ENCODE results near the gene GALNTL6.

GRCh38 chr4:173057442-173057841 is 1244.2 kb downstream of the GALNTL6 start:
- no peak for TF ChIP-seq POLR2A (IDR thresholded peaks at IDR 0.05)
- no peak for TF ChIP-seq CTCF (IDR thresholded peaks at IDR 0.05)

Data from testis (tissue), 2 donors.